ENCODE measurements around the gene WDFY2. TPM values are rescaled to one million over a fixed set of nuclear protein-coding genes. Genes with fewer than 3 reads are reported as not detected.

WDFY2 gene
- total and polyA plus RNA-seq, 2 of the 8 experiments (the other 6 are each of a cell fraction or from before 2014, with no cell fraction given) = 13.9 to 29.0 TPM

GRCh38 chr13:51585696-51586095, 1.4 kb downstream of the WDFY2 start:
- no peak overlapping the region for H4K5ac ChIP-seq (ENCODE audit: insufficient read length, low read depth, low read length)
- no peaks in the 10 kb centered on the region for H3K36me3 ChIP-seq (ENCODE audit: control insufficient read depth in 2 of 4, insufficient read depth in 4 of 4, low read length in 3 of 4)
- H2AK5ac ChIP-seq (ENCODE audit: low read depth, low read length) = no peak overlapping the region
- no peak overlapping the region for H2BK5ac ChIP-seq (ENCODE audit: low read depth, low read length)
- peaks cover 3 to 4% of the 10 kb centered on the region in 2 experiments for H4K20me1 ChIP-seq (replicated peaks in 1 of 2; ENCODE audit: control insufficient read depth in 1 of 2, insufficient read depth in 2 of 2, low read length in 2 of 2)
- 43% methylated on average over 4 of the region's 4 CpGs; no CpG with 5 or more reads in 1 of the 2 experiments for WGBS, 2 experiments (ENCODE audit: extremely low coverage in 1 of 2, insufficient coverage in 1 of 2, insufficient read length in 1 of 2, insufficient replicate concordance in 2 of 2, low coverage in 1 of 2, low lambda C conversion rate in 2 of 2, missing lambda C conversion rate in 1 of 2)
- no peak for TF ChIP-seq SUZ12 (IDR thresholded peaks at IDR 0.05; ENCODE audit: low read length)
- TF ChIP-seq FOSL1 (IDR thresholded peaks at IDR 0.05; ENCODE audit: insufficient read depth, low read depth, low read length) = no peak
- no peak for TF ChIP-seq SP2 (IDR thresholded peaks at IDR 0.05; ENCODE audit: low read length)
- TF ChIP-seq KDM4A (IDR thresholded peaks at IDR 0.05; ENCODE audit: low read depth, low read length, severe bottlenecking) = no peak
- TF ChIP-seq HDAC6 (IDR thresholded peaks at IDR 0.05; ENCODE audit: low read depth, low read length) = no peak
- no peak for TF ChIP-seq TEAD4 (IDR thresholded peaks at IDR 0.05; ENCODE audit: low read depth, low read length)
- no peak for TF ChIP-seq RAD21 (IDR thresholded peaks at IDR 0.05 in 1 of 2, conservative IDR thresholded peaks at IDR 0.05 in 1 of 2; ENCODE audit: low read depth in 2 of 2, low read length in 2 of 2)
- no peak for TF ChIP-seq BRCA1 (IDR thresholded peaks at IDR 0.05; ENCODE audit: low read depth, low read length)
- TF ChIP-seq, protein P1, sequence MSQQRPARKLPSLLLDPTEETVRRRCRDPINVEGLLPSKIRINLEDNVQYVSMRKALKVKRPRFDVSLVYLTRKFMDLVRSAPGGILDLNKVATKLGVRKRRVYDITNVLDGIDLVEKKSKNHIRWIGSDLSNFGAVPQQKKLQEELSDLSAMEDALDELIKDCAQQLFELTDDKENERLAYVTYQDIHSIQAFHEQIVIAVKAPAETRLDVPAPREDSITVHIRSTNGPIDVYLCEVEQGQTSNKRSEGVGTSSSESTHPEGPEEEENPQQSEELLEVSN (IDR thresholded peaks at IDR 0.05) = no peak
- no peak overlapping the region for H4K8ac ChIP-seq (ENCODE audit: extremely low read depth, insufficient read depth, low read length)
- no peak overlapping the region for H2BK15ac ChIP-seq (ENCODE audit: low read length)
- peak overlapping the region; percentile 73 to 84 for H3K4me2 ChIP-seq (ENCODE audit: insufficient read depth in 1 of 2, low read depth in 2 of 2, low read length in 2 of 2)
- H3K27ac ChIP-seq (ENCODE audit: low read depth, low read length) = no peak overlapping the region
- no peaks in the 10 kb centered on the region for H3K27me3 ChIP-seq (replicated peaks in 1 of 4; ENCODE audit: control insufficient read depth in 3 of 4, extremely low read depth in 1 of 4, insufficient read depth in 3 of 4, low read length in 3 of 4)
- H2BK12ac ChIP-seq (ENCODE audit: low read depth, low read length) = no peak overlapping the region
- H3K4me1 ChIP-seq (replicated peaks in 1 of 4; ENCODE audit: control insufficient read depth in 3 of 4, insufficient read depth in 4 of 4, low read length in 3 of 4) = peaks cover 3 to 24% (median 11%) of the 10 kb centered on the region in 4 experiments
- no peak for FAIRE-seq
- H3K9me3 ChIP-seq (ENCODE audit: insufficient read depth in 2 of 2, low read depth in 1 of 2, low read length in 1 of 2) = no peaks in the 10 kb centered on the region
- no peaks in the 10 kb centered on the region for H3K79me1 ChIP-seq (ENCODE audit: low read depth, low read length)
- H3K4ac ChIP-seq (replicated peaks; ENCODE audit: insufficient read length, low read depth, low read length) = no peak overlapping the region
- H3K79me2 ChIP-seq (ENCODE audit: control insufficient read depth in 1 of 2, insufficient read depth in 2 of 2, low read length in 2 of 2) = peaks cover 9 to 58% of the 10 kb centered on the region in 2 experiments; a peak in 3 of 4 replicates
- peak overlapping the region; percentile 76 to 94 (median 92) for H3K4me3 ChIP-seq (ENCODE audit: extremely low read depth in 1 of 4, insufficient read depth in 2 of 4, low read depth in 3 of 4, low read length in 4 of 4)
- H2BK20ac ChIP-seq (ENCODE audit: low read length) = no peak overlapping the region
- no peak overlapping the region for H2BK120ac ChIP-seq (replicated peaks; ENCODE audit: low read depth, low read length)
- H2AFZ ChIP-seq (ENCODE audit: low read length) = no peak overlapping the region
- H3K14ac ChIP-seq (ENCODE audit: insufficient read length) = no peak overlapping the region
- H3K56ac ChIP-seq (replicated peaks; ENCODE audit: insufficient read length, low read depth, low read length) = no peak overlapping the region
- no peak overlapping the region for H3K23ac ChIP-seq (ENCODE audit: insufficient read length)
- POLR2A ChIA-PET (ENCODE audit: partially characterized antibody) = interaction anchor here (0.8 to 3.1 kb wide), 6 partner anchors 12 to 437 kb away, joined by 3 to 30 read pairs (median 4); partner anchors contain the start of gene INTS6
- H3K18ac ChIP-seq (ENCODE audit: extremely low read depth, low read length) = no peak overlapping the region
- DNase-seq (ENCODE audit: low read depth in 1 of 2, low spot score in 2 of 2) = no peak
- peak overlapping the region in 1 of 4 experiments; percentile 53; a peak in 1 of 7 replicates for H3K9ac ChIP-seq (replicated peaks in 1 of 4; ENCODE audit: extremely low read depth in 1 of 4, low read depth in 3 of 4, low read length in 3 of 4)
- CTCF ChIA-PET (ENCODE audit: partially characterized antibody) = interaction anchor here (1.0 to 2.6 kb wide), 5 partner anchors 10 to 98 kb away, joined by 3 to 6 read pairs (median 4); no protein-coding TSS in a partner anchor
- H3K23me2 ChIP-seq (ENCODE audit: low read depth, low read length) = peaks cover 6% of the 10 kb centered on the region
- H4K91ac ChIP-seq (replicated peaks; ENCODE audit: insufficient read length, low read length) = no peak overlapping the region

Measured in H1 (cell line).